HG03064 (cell line): ENCODE results near the gene ADAMTS2.
"Not testable (repeated sequence)": the region's sequence is repeated elsewhere in the genome, so short reads cannot be mapped to it uniquely, and the experiment has no call there.

Experiments
- ATAC-seq: cut with Tn5 transposase; IDR thresholded peaks from one replicate; pipeline ENCODE4 v1.9.1; 2021; ENCODE audit warnings: low read depth; ENCODE audit not compliant: unreplicated experiment

Gene ADAMTS2

DNA sequence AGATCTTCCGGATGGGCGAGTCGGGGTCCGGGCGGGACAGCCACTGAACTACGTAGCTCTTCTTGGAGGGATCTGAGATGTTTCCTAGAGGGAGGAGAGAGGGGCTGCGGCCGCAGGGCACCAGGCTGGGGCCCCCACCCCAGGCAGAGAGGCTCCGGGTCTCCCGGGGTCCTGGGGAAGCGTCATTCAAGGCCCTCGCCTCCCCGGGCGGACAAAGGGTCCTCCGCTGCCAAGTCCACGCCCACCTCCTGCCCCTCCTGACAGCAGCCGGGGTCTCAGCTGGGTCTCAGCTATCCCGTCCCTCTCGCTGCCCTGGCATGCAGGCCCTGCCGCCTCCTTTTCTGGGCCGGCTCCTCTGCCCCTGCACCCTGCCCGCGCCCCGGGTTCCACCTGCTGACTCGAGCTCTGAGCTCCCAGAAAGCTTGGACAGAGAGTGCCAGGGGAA, 223.6 kb downstream of the ADAMTS2 start:
- ATAC-seq = no peak

GRCh38 chr5:179120951-179121666, 224.2 kb downstream of the ADAMTS2 start:
- ATAC-seq = no peak

DNA sequence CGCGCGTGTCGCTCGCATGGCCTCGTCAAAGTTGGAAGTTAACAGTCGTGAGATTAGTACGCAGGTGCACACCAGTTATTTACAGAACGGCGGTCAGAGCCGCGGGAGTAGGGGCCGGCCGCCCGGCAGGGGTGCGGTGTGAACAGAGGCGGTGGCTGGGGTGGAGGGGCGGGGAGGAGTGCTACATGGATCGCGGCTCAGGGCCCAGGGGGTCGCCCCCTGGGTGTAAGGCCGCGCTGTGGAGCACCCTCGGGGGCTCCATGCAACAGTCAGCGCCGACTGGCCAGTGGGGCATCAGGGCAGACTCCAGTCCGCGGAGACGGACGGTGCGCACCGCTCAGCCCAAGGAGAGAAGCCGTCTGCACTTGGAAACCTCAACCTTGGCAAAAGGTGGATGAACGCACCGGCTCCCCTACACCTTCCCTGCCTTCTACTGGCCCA, 224.8 kb downstream of the ADAMTS2 start:
- ATAC-seq = no peak

GRCh38 chr5:179119415-179120170, 225.7 kb downstream of the ADAMTS2 start:
- no peak for ATAC-seq

- ATAC-seq = no peak
Measured at GRCh38 chr5:179118756-179119414, 226.4 kb downstream of the ADAMTS2 start.

GRCh38 chr5:179118338-179118737, 226.9 kb downstream of the ADAMTS2 start:
- no peak for ATAC-seq

DNA sequence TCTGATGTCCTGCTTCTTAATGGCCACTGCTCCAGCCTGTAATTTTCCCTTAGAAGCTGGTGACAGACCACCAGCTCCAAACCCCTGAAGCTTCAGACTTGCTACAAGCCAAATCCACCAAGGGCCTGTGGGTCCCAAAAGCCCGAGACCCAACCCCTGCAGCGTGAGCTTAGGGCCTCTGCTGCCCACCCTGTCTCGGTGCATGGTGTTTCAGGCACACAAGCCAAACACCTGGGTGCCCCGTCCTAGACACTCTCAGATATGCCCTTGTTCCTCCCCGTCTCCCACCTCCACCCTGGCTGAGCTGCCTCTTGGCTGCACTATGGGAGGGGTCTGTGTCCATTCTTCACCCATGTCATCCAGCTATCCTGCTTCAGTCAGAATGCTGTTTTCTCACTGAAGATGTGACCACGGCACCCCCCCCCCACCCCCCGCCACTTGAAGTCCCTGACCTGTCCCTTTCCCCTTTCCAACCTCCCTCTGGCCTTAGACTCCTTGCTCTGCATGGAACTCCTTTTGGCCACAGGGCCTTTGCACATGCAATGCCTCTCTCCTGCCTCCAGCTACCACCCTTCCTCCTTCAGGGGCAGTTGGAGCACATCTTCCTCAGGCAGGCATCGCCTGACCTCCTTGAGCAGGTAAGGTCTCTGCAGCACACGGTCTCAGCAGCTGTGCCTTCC, 229.3 kb downstream of the ADAMTS2 start:
- ATAC-seq = no peak

DNA sequence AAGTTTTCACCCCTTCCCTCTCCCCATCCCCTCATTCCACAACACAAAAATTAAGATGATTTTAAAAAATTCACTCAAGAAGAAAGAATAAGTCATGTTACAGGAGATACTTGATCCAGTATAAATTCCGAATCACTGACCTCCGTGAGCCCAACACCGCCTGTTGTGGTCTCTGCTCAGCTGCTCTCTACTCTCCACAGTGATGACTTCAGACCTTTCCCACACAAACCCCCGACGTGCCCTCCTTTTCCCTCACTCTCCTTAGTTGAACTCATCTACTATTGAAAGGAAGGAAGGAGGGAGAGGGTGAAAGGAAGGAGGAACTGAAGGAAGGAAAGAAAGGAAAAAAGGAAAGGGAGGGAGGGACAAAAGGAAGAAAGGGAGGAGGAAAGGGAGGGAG, 230.0 kb downstream of the ADAMTS2 start:
- ATAC-seq = no peak

DNA sequence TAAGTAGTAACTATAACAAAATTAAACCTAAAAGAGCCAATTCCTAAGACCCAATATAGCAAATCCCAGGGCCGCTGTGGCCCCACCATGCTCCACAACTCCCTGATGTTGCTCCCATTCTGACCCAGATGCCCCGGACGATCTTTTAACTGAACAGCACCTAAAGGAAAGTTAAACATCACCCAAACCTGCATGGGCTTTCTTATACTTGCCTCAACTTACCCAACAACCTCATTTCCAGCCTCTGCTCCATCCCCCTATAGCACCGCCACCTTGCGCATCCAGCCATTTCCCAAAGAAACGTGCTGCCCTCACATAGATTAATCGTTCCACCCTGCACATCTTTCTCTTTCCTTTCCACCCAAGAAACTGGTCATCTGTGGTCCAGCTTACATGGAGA, 230.5 kb downstream of the ADAMTS2 start:
- no peak for ATAC-seq

- no peak for ATAC-seq
Measured at GRCh38 chr5:179113945-179114641, 231.2 kb downstream of the ADAMTS2 start.

DNA sequence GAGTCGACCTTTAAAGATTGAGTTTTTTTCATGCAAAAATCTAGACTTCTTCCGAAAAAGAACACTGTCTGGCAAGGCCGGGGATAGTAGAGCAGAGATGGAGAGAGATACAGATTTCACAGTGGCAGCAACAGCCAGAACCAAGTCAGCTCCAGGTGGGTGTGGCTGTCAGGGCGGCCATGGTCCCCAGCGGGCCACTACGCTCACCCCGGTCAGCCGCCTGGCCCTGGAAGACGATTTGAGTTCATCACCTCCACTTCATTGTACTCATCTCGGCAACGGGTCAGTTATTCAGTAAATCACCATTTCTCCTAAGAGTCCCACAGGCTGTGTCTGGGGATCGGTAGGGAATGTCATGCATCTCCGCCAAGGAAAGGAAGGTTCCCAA, 232.1 kb downstream of the ADAMTS2 start:
- no peak for ATAC-seq

DNA sequence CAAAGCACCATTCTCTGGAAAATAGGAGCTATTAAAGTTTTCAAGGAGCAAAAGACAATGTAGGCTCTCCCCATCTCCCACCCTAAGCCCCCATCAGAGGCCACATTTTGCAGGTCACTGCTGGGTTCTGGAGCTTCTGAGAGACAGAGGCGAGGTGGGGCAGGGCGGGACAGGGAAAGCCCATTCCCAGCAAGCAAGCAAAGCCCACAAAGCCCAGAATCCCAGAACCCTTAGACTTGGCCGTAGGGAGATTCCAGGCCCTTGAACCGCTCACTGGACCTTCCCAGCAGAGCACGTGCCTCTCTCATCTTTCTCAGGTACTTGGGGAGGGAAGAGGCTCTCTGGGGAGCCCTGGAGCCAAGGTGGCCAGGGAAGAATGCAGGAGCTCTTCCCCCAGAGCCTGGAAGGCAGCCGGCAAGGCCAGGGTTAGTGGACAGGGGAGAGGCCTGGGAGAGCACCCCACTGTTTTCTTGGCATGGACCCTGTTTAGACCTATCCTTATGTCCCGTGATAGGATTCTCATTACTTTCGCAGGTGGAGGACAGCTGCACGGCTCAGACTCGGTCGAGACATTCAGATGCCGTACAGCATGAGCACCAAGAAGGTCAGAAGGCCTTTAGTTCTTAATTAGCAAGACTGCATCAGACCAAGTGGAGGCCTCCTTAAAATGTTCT, 232.7 kb downstream of the ADAMTS2 start:
- no peak for ATAC-seq

GRCh38 chr5:179111267-179112207, 233.7 kb downstream of the ADAMTS2 start:
- no peak for ATAC-seq

- ATAC-seq = no peak
Measured at GRCh38 chr5:179110528-179110927, 234.7 kb downstream of the ADAMTS2 start.

- not testable (repeated sequence) for ATAC-seq
Measured at GRCh38 chr5:179101282-179101681, 244.0 kb downstream of the ADAMTS2 start.

- no peak for ATAC-seq
Measured at GRCh38 chr5:179089502-179089901, 255.8 kb downstream of the ADAMTS2 start.

GRCh38 chr5:179080724-179081123, 264.5 kb downstream of the ADAMTS2 start:
- ATAC-seq = no peak

DNA sequence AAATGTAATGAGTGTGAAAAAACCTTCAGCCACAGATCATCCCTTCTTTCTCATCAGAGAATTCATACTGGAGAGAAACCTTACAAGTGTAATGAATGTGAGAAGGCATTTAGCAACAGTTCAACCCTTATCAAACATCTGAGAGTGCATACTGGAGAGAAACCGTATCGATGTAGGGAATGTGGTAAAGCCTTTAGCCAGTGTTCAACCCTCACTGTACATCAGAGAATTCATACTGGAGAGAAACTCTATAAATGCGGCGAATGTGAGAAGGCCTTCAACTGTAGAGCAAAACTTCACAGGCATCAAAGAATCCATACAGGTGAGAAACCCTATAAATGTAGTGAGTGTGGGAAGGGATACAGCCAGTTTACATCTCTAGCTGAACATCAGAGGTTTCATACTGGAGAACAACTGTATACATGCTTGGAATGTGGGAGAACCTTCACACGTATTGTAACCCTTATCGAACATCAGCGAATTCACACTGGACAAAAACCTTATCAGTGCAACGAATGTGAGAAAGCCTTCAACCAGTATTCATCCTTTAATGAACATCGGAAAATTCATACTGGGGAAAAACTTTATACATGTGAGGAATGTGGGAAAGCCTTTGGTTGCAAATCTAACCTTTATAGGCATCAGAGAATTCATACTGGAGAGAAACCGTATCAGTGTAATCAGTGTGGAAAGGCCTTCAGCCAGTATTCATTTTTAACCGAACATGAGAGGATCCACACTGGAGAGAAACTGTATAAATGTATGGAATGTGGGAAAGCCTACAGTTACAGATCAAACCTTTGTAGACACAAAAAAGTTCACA, 265.9 kb downstream of the ADAMTS2 start:
- ATAC-seq = no peak
